ENCODE results near the gene AHI1.
"Not testable (repeated sequence)": the region's sequence is repeated elsewhere in the genome, so short reads cannot be mapped to it uniquely, and the experiment has no call there.

Gene AHI1

GRCh38 chr6:135257631-135258405 lies 239.7 kb downstream of the AHI1 start:
- no peak for DNase-seq (ENCODE audit: low spot score)
- TF ChIP-seq, protein P1, sequence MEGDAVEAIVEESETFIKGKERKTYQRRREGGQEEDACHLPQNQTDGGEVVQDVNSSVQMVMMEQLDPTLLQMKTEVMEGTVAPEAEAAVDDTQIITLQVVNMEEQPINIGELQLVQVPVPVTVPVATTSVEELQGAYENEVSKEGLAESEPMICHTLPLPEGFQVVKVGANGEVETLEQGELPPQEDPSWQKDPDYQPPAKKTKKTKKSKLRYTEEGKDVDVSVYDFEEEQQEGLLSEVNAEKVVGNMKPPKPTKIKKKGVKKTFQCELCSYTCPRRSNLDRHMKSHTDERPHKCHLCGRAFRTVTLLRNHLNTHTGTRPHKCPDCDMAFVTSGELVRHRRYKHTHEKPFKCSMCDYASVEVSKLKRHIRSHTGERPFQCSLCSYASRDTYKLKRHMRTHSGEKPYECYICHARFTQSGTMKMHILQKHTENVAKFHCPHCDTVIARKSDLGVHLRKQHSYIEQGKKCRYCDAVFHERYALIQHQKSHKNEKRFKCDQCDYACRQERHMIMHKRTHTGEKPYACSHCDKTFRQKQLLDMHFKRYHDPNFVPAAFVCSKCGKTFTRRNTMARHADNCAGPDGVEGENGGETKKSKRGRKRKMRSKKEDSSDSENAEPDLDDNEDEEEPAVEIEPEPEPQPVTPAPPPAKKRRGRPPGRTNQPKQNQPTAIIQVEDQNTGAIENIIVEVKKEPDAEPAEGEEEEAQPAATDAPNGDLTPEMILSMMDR (IDR thresholded peaks at IDR 0.05; ENCODE audit: borderline replicate concordance, control extremely low read depth, extremely low read depth, insufficient read depth, missing control alignments): no peak
- in situ Hi-C loops (cut with MboI; ENCODE audit: low sequenced_read_pairs, unreplicated experiment): no loop called here

- in situ Hi-C loops (cut with MboI; ENCODE audit: low sequenced_read_pairs, unreplicated experiment): no loop called here
- TF ChIP-seq, protein P1 (IDR thresholded peaks at IDR 0.05; ENCODE audit: borderline replicate concordance, control extremely low read depth, extremely low read depth, insufficient read depth, missing control alignments): no peak
- DNase-seq (ENCODE audit: low spot score): no peak
Observed at GRCh38 chr6:135256866-135257265, 240.7 kb downstream of the AHI1 start.

DNA sequence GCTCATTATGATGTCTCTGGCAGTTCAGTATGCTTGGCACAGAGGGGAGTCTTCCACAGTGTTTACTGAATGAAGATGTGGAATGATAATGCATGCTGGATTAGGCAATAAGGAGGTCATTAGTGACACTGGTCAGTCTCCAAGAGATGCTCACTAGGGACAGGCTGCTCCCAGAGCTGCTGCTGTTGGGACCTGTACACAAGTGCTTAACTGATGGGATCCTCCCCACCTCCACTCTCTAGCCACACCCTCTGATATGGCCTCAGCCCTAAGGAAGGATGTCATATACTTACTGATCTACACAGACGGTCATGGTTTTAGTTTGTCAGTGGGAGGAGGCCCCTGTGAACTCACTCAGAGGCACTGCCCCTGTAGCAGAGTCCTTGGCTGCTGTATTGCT lies 243.1 kb downstream of the AHI1 start:
- in situ Hi-C loops (cut with MboI; ENCODE audit: low sequenced_read_pairs, unreplicated experiment): no loop called here
- DNase-seq (ENCODE audit: low spot score): no peak
- TF ChIP-seq, protein P1 (IDR thresholded peaks at IDR 0.05; ENCODE audit: borderline replicate concordance, control extremely low read depth, extremely low read depth, insufficient read depth, missing control alignments): no peak

GRCh38 chr6:135251498-135252441 lies 245.8 kb downstream of the AHI1 start:
- no peak for DNase-seq (ENCODE audit: low spot score)
- TF ChIP-seq, protein P1 (IDR thresholded peaks at IDR 0.05; ENCODE audit: borderline replicate concordance, control extremely low read depth, extremely low read depth, insufficient read depth, missing control alignments): no peak
- in situ Hi-C loops (cut with MboI; ENCODE audit: low sequenced_read_pairs, unreplicated experiment): no loop called here

DNA sequence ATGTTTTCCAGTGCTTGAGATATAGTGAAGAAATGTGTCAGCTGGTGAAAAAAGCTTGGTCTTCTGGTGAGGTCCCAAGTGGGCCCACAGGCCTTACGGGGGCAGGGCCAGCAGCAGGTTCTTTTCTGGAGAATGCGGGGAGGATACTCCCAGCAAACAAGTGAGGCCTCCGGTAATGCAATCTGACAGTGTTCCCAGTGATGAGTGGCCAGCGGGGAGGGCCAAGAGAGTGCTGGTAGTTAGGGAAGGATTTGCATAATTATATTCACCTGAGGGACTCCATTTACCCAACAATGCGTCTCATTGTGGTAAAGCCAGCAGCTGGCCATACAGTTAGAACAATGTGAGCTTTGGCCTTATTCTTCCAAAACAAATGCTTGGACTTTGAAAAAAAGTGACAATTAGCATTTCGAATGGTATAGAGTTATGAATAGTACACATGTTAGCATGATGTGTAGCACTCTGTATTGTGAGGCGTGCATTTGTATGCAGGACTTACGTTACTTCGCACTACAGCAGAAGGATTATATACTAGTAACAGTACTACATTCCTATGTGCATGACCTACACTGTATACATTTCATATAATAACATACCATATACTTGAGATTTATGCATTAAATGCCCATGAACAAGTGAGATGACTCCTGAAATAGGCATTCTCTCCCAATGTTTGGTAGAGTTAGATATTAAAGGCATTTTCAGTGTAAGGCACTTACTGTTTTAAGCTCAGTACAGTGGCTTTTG lies 246.6 kb downstream of the AHI1 start:
- no peak for DNase-seq (ENCODE audit: low spot score)
- in situ Hi-C loops (cut with MboI; ENCODE audit: low sequenced_read_pairs, unreplicated experiment): no loop called here
- TF ChIP-seq, protein P1 (IDR thresholded peaks at IDR 0.05; ENCODE audit: borderline replicate concordance, control extremely low read depth, extremely low read depth, insufficient read depth, missing control alignments): no peak

- DNase-seq (ENCODE audit: low spot score): no peak
- TF ChIP-seq, protein P1 (IDR thresholded peaks at IDR 0.05; ENCODE audit: borderline replicate concordance, control extremely low read depth, extremely low read depth, insufficient read depth, missing control alignments): no peak
- in situ Hi-C loops (cut with MboI; ENCODE audit: low sequenced_read_pairs, unreplicated experiment): no loop called here
Observed at GRCh38 chr6:135250234-135250633, 247.3 kb downstream of the AHI1 start.

GRCh38 chr6:135246412-135247012 lies 251.0 kb downstream of the AHI1 start:
- in situ Hi-C loops (cut with MboI; ENCODE audit: low sequenced_read_pairs, unreplicated experiment); DNase-seq (ENCODE audit: low spot score): not testable (repeated sequence)
